ENCODE data around the gene ERCC6.

DNA sequence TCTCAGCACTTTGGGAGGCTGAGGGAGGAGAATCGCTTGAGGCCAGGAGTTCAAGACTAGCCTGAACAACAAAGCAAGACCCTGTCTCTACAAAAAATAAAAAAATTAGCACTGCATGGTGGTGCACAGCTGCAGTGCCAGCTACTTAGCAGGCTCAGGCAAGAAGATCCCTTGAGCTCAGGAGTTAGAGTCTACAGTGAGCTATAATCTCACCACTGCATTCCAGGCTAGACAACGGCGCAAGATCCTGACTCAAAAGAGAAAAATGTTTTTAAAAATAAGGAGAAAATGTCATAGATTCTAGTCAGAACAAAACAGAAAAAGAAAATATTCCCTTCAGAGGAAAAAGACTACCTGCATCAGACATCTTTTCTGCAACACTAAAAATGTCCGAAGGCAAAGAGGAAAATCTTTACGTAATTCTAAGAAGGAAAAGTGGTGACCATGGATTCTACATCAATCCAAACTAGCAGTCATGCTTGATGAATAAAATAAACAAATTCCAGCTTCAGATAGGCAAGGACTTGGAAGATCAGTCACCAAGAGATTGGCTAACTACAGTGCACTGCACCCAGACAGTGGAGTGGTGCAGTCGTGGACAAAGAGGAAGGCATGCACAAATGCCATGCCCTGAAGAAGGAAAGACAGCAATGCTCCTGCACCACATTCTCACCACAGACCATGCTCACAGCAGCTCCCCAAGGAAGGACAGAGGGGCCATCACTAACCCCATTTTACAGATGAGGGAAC is 54.3 kb downstream of the ERCC6 start:
- TF ChIP-seq, protein P1, sequence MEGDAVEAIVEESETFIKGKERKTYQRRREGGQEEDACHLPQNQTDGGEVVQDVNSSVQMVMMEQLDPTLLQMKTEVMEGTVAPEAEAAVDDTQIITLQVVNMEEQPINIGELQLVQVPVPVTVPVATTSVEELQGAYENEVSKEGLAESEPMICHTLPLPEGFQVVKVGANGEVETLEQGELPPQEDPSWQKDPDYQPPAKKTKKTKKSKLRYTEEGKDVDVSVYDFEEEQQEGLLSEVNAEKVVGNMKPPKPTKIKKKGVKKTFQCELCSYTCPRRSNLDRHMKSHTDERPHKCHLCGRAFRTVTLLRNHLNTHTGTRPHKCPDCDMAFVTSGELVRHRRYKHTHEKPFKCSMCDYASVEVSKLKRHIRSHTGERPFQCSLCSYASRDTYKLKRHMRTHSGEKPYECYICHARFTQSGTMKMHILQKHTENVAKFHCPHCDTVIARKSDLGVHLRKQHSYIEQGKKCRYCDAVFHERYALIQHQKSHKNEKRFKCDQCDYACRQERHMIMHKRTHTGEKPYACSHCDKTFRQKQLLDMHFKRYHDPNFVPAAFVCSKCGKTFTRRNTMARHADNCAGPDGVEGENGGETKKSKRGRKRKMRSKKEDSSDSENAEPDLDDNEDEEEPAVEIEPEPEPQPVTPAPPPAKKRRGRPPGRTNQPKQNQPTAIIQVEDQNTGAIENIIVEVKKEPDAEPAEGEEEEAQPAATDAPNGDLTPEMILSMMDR (IDR thresholded peaks at IDR 0.05) = no peak
- TF ChIP-seq POLR2A (IDR thresholded peaks at IDR 0.05) = no peak

Data from heart left ventricle (tissue), 13 donors.